Fibroblast of villous mesenchyme (primary cell): ENCODE data around the gene ATP11A. TPM values are rescaled to one million over a fixed set of nuclear protein-coding genes. Genes with fewer than 3 reads are reported as not detected.
"Not testable (repeated sequence)": the region's sequence is repeated elsewhere in the genome, so short reads cannot be mapped to it uniquely, and the experiment has no call there.

Source experiments
- DNase-seq: peaks from one replicate; pipeline ENCODE4 v3.0.0-alpha.2; 2010; ENCODE audit warnings: low read depth
- H3K4me3 ChIP-seq: 2 replicates; pipeline ENCODE4 v1.5.1; 2011; ENCODE audit warnings: low read depth, mild to moderate bottlenecking, low read length
- total RNA-seq: library from RNA; depleted of rRNA; stranded (reverse); fragments of >200 nt; gene quantifications from 2 replicates; pipeline ENCODE4 v1.2.3, GENCODE V29; 2012
- TF ChIP-seq, protein P1 (sequence below): IDR thresholded peaks from 2 replicates; pipeline ENCODE4 v1.5.1; 2012; ENCODE audit warnings: low read depth, mild to moderate bottlenecking, low read length; ENCODE audit not compliant: insufficient read depth

Gene ATP11A
- total RNA-seq, 1 donor = 6.9 TPM

DNA sequence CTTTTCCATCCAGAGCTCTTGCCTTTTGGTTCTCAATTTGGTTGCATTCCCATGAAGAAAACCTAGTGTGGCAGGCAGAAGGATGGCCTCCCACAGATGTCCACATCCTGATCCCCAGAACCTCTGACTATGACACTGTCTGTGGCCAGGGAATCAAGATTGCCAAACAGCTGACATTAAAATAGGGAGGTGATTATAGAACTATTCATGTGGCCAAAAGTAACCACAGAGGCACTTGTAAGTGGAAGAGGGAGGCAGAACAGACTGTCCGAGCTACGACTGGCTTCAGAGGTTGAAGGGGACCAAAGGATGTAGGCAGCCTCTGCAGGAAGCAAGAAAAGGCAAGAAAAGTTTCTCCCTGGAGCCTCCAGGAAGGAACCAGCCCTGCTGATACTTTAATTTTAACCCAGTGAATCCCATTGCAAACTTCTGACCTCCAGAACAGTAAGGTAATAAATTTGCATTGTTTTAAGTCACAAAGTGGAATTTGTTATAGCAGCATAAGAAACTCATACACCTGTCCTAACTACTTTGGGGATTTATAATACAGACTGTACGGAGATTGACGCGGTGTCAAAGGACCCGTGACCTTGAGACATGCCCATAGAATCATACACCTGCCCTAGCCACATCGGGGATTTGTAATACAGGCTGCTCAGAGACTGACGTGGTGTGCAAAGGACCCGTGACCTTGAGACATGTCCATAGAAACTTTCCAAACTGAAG lies 106.5 kb downstream of the ATP11A start:
- peak; percentile 19 for DNase-seq
- TF ChIP-seq, protein P1, sequence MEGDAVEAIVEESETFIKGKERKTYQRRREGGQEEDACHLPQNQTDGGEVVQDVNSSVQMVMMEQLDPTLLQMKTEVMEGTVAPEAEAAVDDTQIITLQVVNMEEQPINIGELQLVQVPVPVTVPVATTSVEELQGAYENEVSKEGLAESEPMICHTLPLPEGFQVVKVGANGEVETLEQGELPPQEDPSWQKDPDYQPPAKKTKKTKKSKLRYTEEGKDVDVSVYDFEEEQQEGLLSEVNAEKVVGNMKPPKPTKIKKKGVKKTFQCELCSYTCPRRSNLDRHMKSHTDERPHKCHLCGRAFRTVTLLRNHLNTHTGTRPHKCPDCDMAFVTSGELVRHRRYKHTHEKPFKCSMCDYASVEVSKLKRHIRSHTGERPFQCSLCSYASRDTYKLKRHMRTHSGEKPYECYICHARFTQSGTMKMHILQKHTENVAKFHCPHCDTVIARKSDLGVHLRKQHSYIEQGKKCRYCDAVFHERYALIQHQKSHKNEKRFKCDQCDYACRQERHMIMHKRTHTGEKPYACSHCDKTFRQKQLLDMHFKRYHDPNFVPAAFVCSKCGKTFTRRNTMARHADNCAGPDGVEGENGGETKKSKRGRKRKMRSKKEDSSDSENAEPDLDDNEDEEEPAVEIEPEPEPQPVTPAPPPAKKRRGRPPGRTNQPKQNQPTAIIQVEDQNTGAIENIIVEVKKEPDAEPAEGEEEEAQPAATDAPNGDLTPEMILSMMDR = no peak
- H3K4me3 ChIP-seq = no peak overlapping the region

DNA sequence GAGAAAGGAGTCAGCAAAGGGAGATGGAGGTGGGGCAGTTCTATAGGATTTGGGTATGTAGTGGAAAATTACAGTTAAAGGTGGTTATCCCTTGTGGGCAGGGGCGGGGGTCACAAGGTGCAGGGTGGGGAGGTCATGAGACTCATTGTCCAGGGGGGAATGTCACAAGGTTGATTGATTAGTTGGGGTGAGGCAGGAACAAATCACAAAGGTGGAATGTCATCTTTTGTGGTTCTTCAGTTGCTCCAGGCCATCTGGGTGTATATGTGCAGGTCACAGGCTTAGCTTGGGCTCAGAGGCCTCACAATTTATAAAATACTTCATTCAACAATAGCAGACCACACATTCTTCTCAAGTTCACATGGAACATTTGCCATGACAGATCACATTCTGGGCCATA lies 109.6 kb downstream of the ATP11A start:
- DNase-seq = no peak
- TF ChIP-seq, protein P1 = no peak
- H3K4me3 ChIP-seq = no peak overlapping the region

DNA sequence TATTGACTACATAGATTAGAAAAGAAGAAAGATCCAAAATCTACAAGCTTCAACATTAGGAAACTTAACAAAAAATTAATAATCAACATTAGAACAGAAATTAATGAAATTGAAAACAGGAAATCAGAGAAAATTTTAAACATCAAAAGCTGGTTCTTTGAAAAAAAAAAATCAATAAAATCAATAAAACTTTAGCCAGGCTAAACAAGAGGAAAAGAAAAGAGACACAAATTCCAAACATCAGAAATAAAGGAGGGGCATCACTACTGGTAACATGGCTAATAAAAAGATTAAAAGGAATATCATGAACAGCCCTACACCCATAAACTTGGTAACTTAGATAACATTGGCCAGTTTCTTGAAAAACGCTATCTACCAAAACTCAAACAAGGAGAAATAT lies 110.2 kb downstream of the ATP11A start:
- TF ChIP-seq, protein P1 = no peak
- DNase-seq = no peak
- H3K4me3 ChIP-seq = no peak overlapping the region

DNA sequence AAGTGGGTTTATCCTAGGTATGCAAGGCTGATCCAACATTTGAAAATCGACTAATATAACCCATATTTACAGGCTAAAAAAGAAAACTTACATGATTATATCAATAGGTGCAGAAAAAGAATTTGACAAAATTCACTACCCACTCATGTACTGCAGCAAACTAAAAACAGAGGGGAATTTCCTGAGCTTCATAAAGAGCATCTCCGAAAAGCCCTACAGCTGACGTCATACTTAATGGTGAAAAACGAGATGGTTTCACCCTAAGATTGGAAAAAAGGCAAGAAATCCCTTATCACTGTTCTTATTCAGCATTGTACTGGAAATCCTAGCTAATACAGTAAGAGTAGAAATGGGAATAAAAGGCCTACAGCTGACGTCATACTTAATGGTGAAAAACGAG lies 111.0 kb downstream of the ATP11A start:
- not testable (repeated sequence) for DNase-seq

DNA sequence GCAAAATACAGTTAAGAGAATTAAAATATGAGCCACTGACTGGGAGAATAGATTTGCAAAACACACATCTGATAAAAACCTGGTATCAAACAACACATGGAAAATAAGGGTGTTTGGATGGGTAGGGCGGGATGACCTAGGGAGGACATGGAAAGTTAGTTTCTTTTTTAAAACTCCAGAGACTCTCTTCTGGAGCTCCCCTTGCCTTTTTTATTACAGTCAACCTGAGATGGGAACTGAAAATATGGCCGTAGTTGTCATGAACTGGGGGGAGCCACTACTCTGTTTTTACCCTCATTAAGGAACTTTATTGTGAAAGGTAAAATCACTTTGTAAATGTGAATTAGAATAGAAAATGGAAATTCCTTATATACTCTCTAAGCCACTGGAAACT lies 113.0 kb downstream of the ATP11A start:
- DNase-seq = no peak
- TF ChIP-seq, protein P1 = no peak
- no peak overlapping the region for H3K4me3 ChIP-seq

More for the DNA sequence above, 111.0 kb downstream of the ATP11A start:
- not testable (repeated sequence) for H3K4me3 ChIP-seq

DNA sequence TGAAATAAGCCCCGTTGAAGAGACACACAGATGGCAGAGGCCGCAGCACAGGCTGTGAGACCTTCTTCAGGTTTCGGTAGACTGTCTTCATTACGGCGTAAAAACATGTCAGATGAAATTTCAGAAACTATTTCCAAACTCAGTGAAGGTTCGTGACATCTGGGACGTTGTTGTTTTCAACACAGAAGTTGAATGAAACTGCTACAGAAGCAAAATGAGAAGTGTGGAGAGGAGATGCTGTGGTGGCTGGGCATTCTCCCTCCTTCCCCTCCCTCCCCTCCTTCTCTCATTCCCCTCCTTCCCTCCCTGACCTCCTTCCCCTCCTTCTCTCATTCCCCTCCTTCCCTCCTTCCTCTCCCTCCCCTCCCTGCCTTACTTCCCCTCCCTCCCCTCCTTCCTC lies 113.6 kb downstream of the ATP11A start:
- peak; percentile 33 for DNase-seq
- no peak overlapping the region for H3K4me3 ChIP-seq
- TF ChIP-seq, protein P1 = no peak

DNA sequence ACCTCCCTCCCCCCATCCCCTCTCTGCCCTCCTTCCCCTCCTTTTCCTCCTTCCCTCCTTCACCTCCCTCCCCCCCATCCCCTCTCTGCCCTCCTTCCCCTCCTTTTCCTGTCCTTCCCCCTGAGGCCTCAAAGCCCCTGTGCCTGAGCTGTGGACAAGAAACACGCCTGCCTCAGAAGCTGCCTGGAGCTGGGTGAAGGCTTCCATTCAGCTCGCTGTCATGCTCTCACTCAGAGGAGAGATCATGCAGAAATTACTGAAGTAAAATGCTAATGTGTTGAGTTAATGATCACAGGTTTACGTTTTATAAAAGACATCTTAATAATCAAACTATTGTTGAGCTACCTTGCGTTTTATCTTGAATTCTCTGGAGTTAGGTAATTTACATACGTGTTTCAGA lies 114.5 kb downstream of the ATP11A start:
- H3K4me3 ChIP-seq = no peak overlapping the region
- DNase-seq = no peak
- TF ChIP-seq, protein P1 = no peak
